Measurements from ENCODE around the gene EMX1.

GRCh38 chr2:72921088-72921851 is 4.0 kb downstream of the EMX1 start:
- TF ChIP-seq, protein P1, sequence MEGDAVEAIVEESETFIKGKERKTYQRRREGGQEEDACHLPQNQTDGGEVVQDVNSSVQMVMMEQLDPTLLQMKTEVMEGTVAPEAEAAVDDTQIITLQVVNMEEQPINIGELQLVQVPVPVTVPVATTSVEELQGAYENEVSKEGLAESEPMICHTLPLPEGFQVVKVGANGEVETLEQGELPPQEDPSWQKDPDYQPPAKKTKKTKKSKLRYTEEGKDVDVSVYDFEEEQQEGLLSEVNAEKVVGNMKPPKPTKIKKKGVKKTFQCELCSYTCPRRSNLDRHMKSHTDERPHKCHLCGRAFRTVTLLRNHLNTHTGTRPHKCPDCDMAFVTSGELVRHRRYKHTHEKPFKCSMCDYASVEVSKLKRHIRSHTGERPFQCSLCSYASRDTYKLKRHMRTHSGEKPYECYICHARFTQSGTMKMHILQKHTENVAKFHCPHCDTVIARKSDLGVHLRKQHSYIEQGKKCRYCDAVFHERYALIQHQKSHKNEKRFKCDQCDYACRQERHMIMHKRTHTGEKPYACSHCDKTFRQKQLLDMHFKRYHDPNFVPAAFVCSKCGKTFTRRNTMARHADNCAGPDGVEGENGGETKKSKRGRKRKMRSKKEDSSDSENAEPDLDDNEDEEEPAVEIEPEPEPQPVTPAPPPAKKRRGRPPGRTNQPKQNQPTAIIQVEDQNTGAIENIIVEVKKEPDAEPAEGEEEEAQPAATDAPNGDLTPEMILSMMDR (IDR thresholded peaks at IDR 0.05; ENCODE audit: borderline replicate concordance, extremely low read depth, low read length, poor library complexity, severe bottlenecking): no peak
- no peak for TF ChIP-seq EZH2 (IDR thresholded peaks at IDR 0.05; ENCODE audit: borderline replicate concordance, low read depth, low read length, severe bottlenecking)
